OCI-LY3 (cell line): Measurements from ENCODE around the gene PTCD1.
A peak's percentile ranks its signal among the peaks of the same experiment; 100 is the strongest.

Experiments used
- H2AFZ ChIP-seq: fragments of 200-600, 300-600 bp; shearing (Covaris generic); 2 replicates; pipeline ENCODE4 v1.6.0; 2014; ENCODE audit warnings: antibody characterized with exemption, low read depth, low read length
- H3K27ac ChIP-seq: fragments of 200-600, 300-600 bp; sonication (generic); 2 replicates; pipeline ENCODE4 v1.5.1; 2014; ENCODE audit warnings: mild to moderate bottlenecking, low read length, moderate library complexity, mixed read lengths
- H3K27me3 ChIP-seq: fragments of 200-600, 300-600 bp; sonication (generic); 2 replicates; pipeline ENCODE4 v1.6.1; 2014; ENCODE audit warnings: low read depth, low read length, mixed read lengths
- H3K36me3 ChIP-seq: fragments of 200-600, 300-600 bp; sonication (generic); replicated peaks from 2 replicates; pipeline ENCODE3; 2014; ENCODE audit warnings: low read depth, low read length, mixed read lengths
- H3K4me1 ChIP-seq: fragments of 300-600, 200-600 bp; sonication (generic); 2 replicates; pipeline ENCODE4 v1.6.1; 2014; ENCODE audit warnings: low read length, mixed read lengths
- H3K4me2 ChIP-seq: fragments of 200-600, 300-600 bp; sonication (generic); 2 replicates; pipeline ENCODE4 v1.6.1; 2014; ENCODE audit warnings: low read length, mixed read lengths
- H3K4me3 ChIP-seq: fragments of 300-600, 200-600 bp; sonication (generic); 2 replicates; pipeline ENCODE4 v1.5.1; 2014; ENCODE audit warnings: antibody characterized with exemption, mild to moderate bottlenecking, low read length, moderate library complexity
- H3K79me2 ChIP-seq: fragments of 300-600, 200-600 bp; shearing (Covaris generic); 2 replicates; pipeline ENCODE4 v1.6.1; 2014; ENCODE audit warnings: mild to moderate bottlenecking, low read length, mixed read lengths
- H3K9ac ChIP-seq: fragments of 300-600, 200-600 bp; shearing (Covaris generic); 2 replicates; pipeline ENCODE4 v1.6.0; 2014; ENCODE audit warnings: mild to moderate bottlenecking, low read length, moderate library complexity
- H3K9me3 ChIP-seq: fragments of 200-600, 300-600 bp; shearing (Covaris generic); 2 replicates; pipeline ENCODE4 v1.6.1; 2014; ENCODE audit warnings: low read length, mixed read lengths; ENCODE audit not compliant: insufficient read depth
- H4K20me1 ChIP-seq: fragments of 200-600, 300-600 bp; sonication (generic); 2 replicates; pipeline ENCODE4 v1.6.1; 2016; ENCODE audit warnings: low read length, mixed read lengths; ENCODE audit not compliant: insufficient read depth
- CTCF ChIP-seq: fragments of 200-600, 300-600 bp; sonication (generic); IDR thresholded peaks from 2 replicates; pipeline ENCODE4 v1.5.1; 2014; ENCODE audit warnings: antibody characterized with exemption, low read length, low read depth
- EZH2phosphoT487 ChIP-seq: fragments of 200-600 bp; shearing (Covaris generic); IDR thresholded peaks from 2 replicates; pipeline ENCODE4 v1.6.1; 2018; ENCODE audit warnings: antibody characterized with exemption, mixed run types, low read depth

The PTCD1 gene

GRCh38 chr7:99468336-99468918 lies 29.8 kb upstream of the PTCD1 start:
- Histone ChIP-seq H3K4me2 (no peak overlapping the region), H3K9me3 (no peaks in the 10 kb centered on the region), H3K27ac (no peak overlapping the region), H3K36me3 (peaks cover 5% of the 10 kb centered on the region), H4K20me1 (no peaks in the 10 kb centered on the region), H3K4me3 (no peak overlapping the region), H3K4me1 (peaks cover 10% of the 10 kb centered on the region), H2AFZ (no peak overlapping the region), H3K79me2 (peaks cover 36% of the 10 kb centered on the region), H3K9ac (no peak overlapping the region), H3K27me3 (no peaks in the 10 kb centered on the region)
- TF ChIP-seq EZH2phosphoT487, result no peak

- Histone ChIP-seq H3K27ac (peak overlapping the region; percentile 52), H2AFZ (no peak overlapping the region; the same call in 1 of the 2 replicates), H4K20me1 (0 out of 2 replicates have a peak, but pooled peaks cover 8% of the 10 kb centered on the region), H3K4me2 (peak overlapping the region; percentile 97), H3K9me3 (no peaks in the 10 kb centered on the region), H3K27me3 (no peaks in the 10 kb centered on the region), H3K9ac (peak overlapping the region; percentile 91), H3K4me3 (peak overlapping the region; percentile 90), H3K4me1 (peaks cover 7% of the 10 kb centered on the region), H3K79me2 (peaks cover 59% of the 10 kb centered on the region), H3K36me3 (peaks cover 19% of the 10 kb centered on the region)
- no peak for TF ChIP-seq EZH2phosphoT487
- no peak for TF ChIP-seq CTCF
Measured at GRCh38 chr7:99465421-99465768, 26.8 kb upstream of the PTCD1 start.

- peaks cover 52% of the 10 kb centered on the region for H3K36me3 ChIP-seq
- H3K9me3 ChIP-seq, result no peaks in the 10 kb centered on the region
- H3K4me3 ChIP-seq, result no peak overlapping the region
- TF ChIP-seq CTCF, result no peak
- no peak for TF ChIP-seq EZH2phosphoT487
- peaks cover 15% of the 10 kb centered on the region for H4K20me1 ChIP-seq
- H3K4me1 ChIP-seq, result peaks cover 7% of the 10 kb centered on the region
- H3K9ac ChIP-seq, result no peak overlapping the region
- H2AFZ ChIP-seq, result no peak overlapping the region
- H3K27me3 ChIP-seq, result no peaks in the 10 kb centered on the region
- H3K79me2 ChIP-seq, result peaks cover 86% of the 10 kb centered on the region
- H3K27ac ChIP-seq, result no peak overlapping the region
- H3K4me2 ChIP-seq, result no peak overlapping the region
Measured at GRCh38 chr7:99461221-99461620, 22.6 kb upstream of the PTCD1 start.

GRCh38 chr7:99460651-99461050 lies 22.1 kb upstream of the PTCD1 start:
- Histone ChIP-seq H3K79me2 (peaks cover 80% of the 10 kb centered on the region), H3K27ac (no peak overlapping the region), H3K4me1 (peaks cover 7% of the 10 kb centered on the region), H3K36me3 (peaks cover 54% of the 10 kb centered on the region), H3K9me3 (no peaks in the 10 kb centered on the region), H4K20me1 (peaks cover 15% of the 10 kb centered on the region), H3K9ac (no peak overlapping the region), H2AFZ (no peak overlapping the region), H3K4me2 (no peak overlapping the region), H3K27me3 (no peaks in the 10 kb centered on the region), H3K4me3 (no peak overlapping the region)
- TF ChIP-seq CTCF (no peak), EZH2phosphoT487 (no peak)

GRCh38 chr7:99459087-99459486 lies 20.5 kb upstream of the PTCD1 start:
- Histone ChIP-seq H3K36me3 (peaks cover 68% of the 10 kb centered on the region), H4K20me1 (peaks cover 19% of the 10 kb centered on the region), H3K79me2 (peaks cover 65% of the 10 kb centered on the region), H3K9ac (no peak overlapping the region), H3K4me1 (no peaks in the 10 kb centered on the region), H3K27me3 (no peaks in the 10 kb centered on the region), H2AFZ (no peak overlapping the region), H3K4me3 (no peak overlapping the region), H3K4me2 (no peak overlapping the region), H3K9me3 (no peaks in the 10 kb centered on the region), H3K27ac (no peak overlapping the region)
- TF ChIP-seq EZH2phosphoT487 (no peak), CTCF (no peak)
